GM21381 (cell line): Measurements from ENCODE around the gene PRR4.

Experiments used
- ATAC-seq: cut with Tn5 transposase; IDR thresholded peaks from one replicate; pipeline ENCODE4 v1.9.1; 2021; ENCODE audit warnings: mild to moderate bottlenecking, moderate library complexity; ENCODE audit not compliant: unreplicated experiment

PRR4 gene

GRCh38 chr12:10849425-10849878 is at the start of gene PRR4:
TSS of gene PRR4 (minus strand) at chr12:10849475. CDS start at chr12:10849437, 38 bp downstream.
- no peak for ATAC-seq

- ATAC-seq: no peak
These were observed 47.6 kb upstream of the PRR4 start for GRCh38 chr12:10896854-10897253.

GRCh38 chr12:10891937-10892336 is 42.7 kb upstream of the PRR4 start:
- no peak for ATAC-seq

- ATAC-seq: no peak
These were observed 40.0 kb upstream of the PRR4 start for GRCh38 chr12:10889226-10889625.

GRCh38 chr12:10884086-10884725 is 34.9 kb upstream of the PRR4 start, which contains the start of gene PRH1:
TSS of gene PRH1 (minus strand) at chr12:10884255. CDS start at chr12:10884217, 38 bp downstream.
- ATAC-seq: no peak

GRCh38 chr12:10873378-10873777 is 24.1 kb upstream of the PRR4 start:
- ATAC-seq: no peak

GRCh38 chr12:10867381-10867780 is 18.1 kb upstream of the PRR4 start:
- no peak for ATAC-seq

- ATAC-seq: no peak
These were observed 14.4 kb upstream of the PRR4 start for GRCh38 chr12:10863512-10864218.

- ATAC-seq: no peak
These were observed 12.1 kb upstream of the PRR4 start for GRCh38 chr12:10861366-10861765.

GRCh38 chr12:10855807-10856206 is 6.5 kb upstream of the PRR4 start:
- ATAC-seq: no peak

GRCh38 chr12:10853776-10854175 is 4.5 kb upstream of the PRR4 start:
- ATAC-seq: no peak

GRCh38 chr12:10851243-10851858 is 2.1 kb upstream of the PRR4 start:
- no peak for ATAC-seq

- no peak for ATAC-seq
These were observed 1.5 kb downstream of the PRR4 start for GRCh38 chr12:10847744-10848143.

- ATAC-seq: no peak
These were observed 6.4 kb downstream of the PRR4 start for GRCh38 chr12:10842862-10843261.

- ATAC-seq: no peak
These were observed 10.8 kb downstream of the PRR4 start for GRCh38 chr12:10838461-10838860.

- ATAC-seq: no peak
These were observed 19.3 kb downstream of the PRR4 start for GRCh38 chr12:10829994-10830393.

- no peak for ATAC-seq
These were observed 23.0 kb downstream of the PRR4 start, which contains the start of gene TAS2R10 for GRCh38 chr12:10826258-10826657. TSS of gene TAS2R10 (minus strand) at chr12:10826358. CDS start at chr12:10826269, 89 bp downstream.

GRCh38 chr12:10824957-10825356 is 24.3 kb downstream of the PRR4 start:
- ATAC-seq: no peak

GRCh38 chr12:10811883-10812536 is 37.3 kb downstream of the PRR4 start:
- ATAC-seq: no peak

GRCh38 chr12:10810068-10810467 is 39.2 kb downstream of the PRR4 start, which contains the start of gene TAS2R9:
TSS of gene TAS2R9 (minus strand) at chr12:10810168. CDS start at chr12:10810075, 93 bp downstream.
- ATAC-seq: no peak

GRCh38 chr12:10807186-10807585 is 42.1 kb downstream of the PRR4 start, which contains the start of gene TAS2R8:
TSS of gene TAS2R8 (minus strand) at chr12:10807286. CDS start at chr12:10806980, 306 bp downstream.
- ATAC-seq: no peak
